ENCODE measurements around the gene NUB1.

GRCh38 chr7:151374726-151375125 is 33.1 kb downstream of the NUB1 start:
- TF ChIP-seq CTCF (conservative IDR thresholded peaks at IDR 0.05 in 1 of 2, IDR thresholded peaks at IDR 0.05 in 1 of 2; ENCODE audit: extremely low read depth in 1 of 2, insufficient read depth in 1 of 2, low read depth in 1 of 2, low read length in 2 of 2) (no peak), EZH2 (IDR thresholded peaks at IDR 0.05; ENCODE audit: borderline replicate concordance, low read length) (no peak)
